SK-N-SH treated with all-trans-retinoic acid at 6 μM for 48 hours (cell line): ENCODE data around the gene DCLK1.

Experiments
- BACH2 ChIP-seq: fragments of 250-450 bp; sonication (Bioruptor Pico); IDR thresholded peaks from 2 replicates; pipeline ENCODE4 v1.9.0; 2021; ENCODE audit warnings: mild to moderate bottlenecking, borderline replicate concordance
- CREB5 ChIP-seq: fragments of 250-450 bp; sonication (Bioruptor Pico); IDR thresholded peaks from 2 replicates; pipeline ENCODE4 v1.5.1; 2020; ENCODE audit warnings: low read depth, mild to moderate bottlenecking, moderate library complexity
- CSRNP3 ChIP-seq: fragments of 250-450 bp; sonication (Bioruptor Pico); IDR thresholded peaks from 2 replicates; pipeline ENCODE4 v1.5.1; 2021; ENCODE audit warnings: mild to moderate bottlenecking, moderate library complexity
- OSR1 ChIP-seq: fragments of 250-450 bp; sonication (Bioruptor Pico); IDR thresholded peaks from 2 replicates; pipeline ENCODE4 v1.8.0; 2022; ENCODE audit warnings: moderate library complexity, mild to moderate bottlenecking, inconsistent platforms
- PATZ1 ChIP-seq: fragments of 250-450 bp; sonication (Bioruptor Pico); IDR thresholded peaks from 2 replicates; pipeline ENCODE4 v1.8.0; 2020; ENCODE audit warnings: mild to moderate bottlenecking, moderate library complexity, borderline replicate concordance
- PPARA ChIP-seq: fragments of 250-450 bp; sonication (Bioruptor Pico); IDR thresholded peaks from 2 replicates; pipeline ENCODE4 v1.5.0; 2020; ENCODE audit warnings: mild to moderate bottlenecking, borderline replicate concordance
- TCF4 ChIP-seq: fragments of 250-450 bp; sonication (Bioruptor Pico); IDR thresholded peaks from 2 replicates; pipeline ENCODE4 v1.8.0; 2021; ENCODE audit warnings: mild to moderate bottlenecking, moderate library complexity, borderline replicate concordance
- TOX ChIP-seq: fragments of 250-450 bp; sonication (Bioruptor Pico); IDR thresholded peaks from 2 replicates; pipeline ENCODE4 v1.8.0; 2021; ENCODE audit warnings: mild to moderate bottlenecking, moderate library complexity, borderline replicate concordance
- ZFP3 ChIP-seq: fragments of 250-450 bp; sonication (Bioruptor Pico); IDR thresholded peaks from 2 replicates; pipeline ENCODE4 v1.5.0; 2020; ENCODE audit warnings: mild to moderate bottlenecking, moderate library complexity
- ZFP30 ChIP-seq: fragments of 450-650 bp; formaldehyde crosslinking; IDR thresholded peaks from 2 replicates; pipeline ENCODE4 v1.5.0; 2022; ENCODE audit warnings: mild to moderate bottlenecking, moderate library complexity
- ZNF70 ChIP-seq: fragments of 450-650 bp; formaldehyde crosslinking; IDR thresholded peaks from 2 replicates; pipeline ENCODE4 v1.5.0; 2020; ENCODE audit warnings: mild to moderate bottlenecking, moderate library complexity

- TF ChIP-seq OSR1 (no peak), BACH2 (CRISPR knock-in tag) (no peak), CREB5 (CRISPR knock-in tag) (no peak), ZFP3 (no peak), PPARA (no peak), TCF4 (CRISPR knock-in tag) (no peak), CSRNP3 (CRISPR knock-in tag) (no peak), ZNF70 (CRISPR knock-in tag) (no peak), TOX (CRISPR knock-in tag) (no peak), PATZ1 (CRISPR knock-in tag) (no peak), ZFP30 (CRISPR knock-in tag) (no peak)
Observed at GRCh38 chr13:35912841-35913240, 218.3 kb downstream of the DCLK1 start.
